Measurements from ENCODE around the gene KRT32. TPM values are rescaled to one million over a fixed set of nuclear protein-coding genes. Genes with fewer than 3 reads are reported as not detected.
"Not testable (repeated sequence)": the region's sequence is repeated elsewhere in the genome, so short reads cannot be mapped to it uniquely, and the experiment has no call there.

The KRT32 gene
- total RNA-seq, 1 donor from 2014 or later, result 0.22 TPM

GRCh38 chr17:41437254-41437653 is 29.9 kb downstream of the KRT32 start:
- no peak for DNase-seq
- Histone ChIP-seq H3K36me3 (no peaks in the 10 kb centered on the region), H3K4me1 (peaks cover 10% of the 10 kb centered on the region), H3K27me3 (ENCODE audit: low read depth) (peaks cover 80% of the 10 kb centered on the region), H3K4me3 (no peak overlapping the region), H3K27ac (replicated peaks) (no peak overlapping the region), H3K9me3 (replicated peaks) (no peaks in the 10 kb centered on the region)
- no peak for TF ChIP-seq CTCF (IDR thresholded peaks at IDR 0.05; ENCODE audit: borderline replicate concordance)
- intact Hi-C loops (cut with micrococcal nuclease), result no loop called here

GRCh38 chr17:41434415-41434814 is 32.8 kb downstream of the KRT32 start:
- intact Hi-C loops (cut with micrococcal nuclease), result no loop called here
- Histone ChIP-seq H3K4me1 (peaks cover 10% of the 10 kb centered on the region), H3K27ac (replicated peaks) (no peak overlapping the region), H3K9me3 (replicated peaks) (no peaks in the 10 kb centered on the region), H3K36me3 (no peaks in the 10 kb centered on the region), H3K27me3 (ENCODE audit: low read depth) (peaks cover 80% of the 10 kb centered on the region), H3K4me3 (no peak overlapping the region)
- DNase-seq, result no peak
- no peak for TF ChIP-seq CTCF (IDR thresholded peaks at IDR 0.05; ENCODE audit: borderline replicate concordance)

GRCh38 chr17:41434005-41434404 is 33.2 kb downstream of the KRT32 start:
- DNase-seq, result no peak
- Histone ChIP-seq H3K4me1 (peaks cover 10% of the 10 kb centered on the region), H3K27me3 (ENCODE audit: low read depth) (peaks cover 80% of the 10 kb centered on the region), H3K27ac (replicated peaks) (no peak overlapping the region), H3K9me3 (replicated peaks) (no peaks in the 10 kb centered on the region), H3K36me3 (no peaks in the 10 kb centered on the region), H3K4me3 (no peak overlapping the region)
- TF ChIP-seq CTCF (IDR thresholded peaks at IDR 0.05; ENCODE audit: borderline replicate concordance), result no peak
- intact Hi-C loops (cut with micrococcal nuclease), result no loop called here

GRCh38 chr17:41433586-41433985 is 33.6 kb downstream of the KRT32 start:
- intact Hi-C loops (cut with micrococcal nuclease), result no loop called here
- no peak for DNase-seq
- no peak overlapping the region for H3K27ac ChIP-seq (replicated peaks)
- no peaks in the 10 kb centered on the region for H3K9me3 ChIP-seq (replicated peaks)
- peaks cover 80% of the 10 kb centered on the region for H3K27me3 ChIP-seq (ENCODE audit: low read depth)
- no peak overlapping the region for H3K4me3 ChIP-seq
- H3K4me1 ChIP-seq, result peaks cover 10% of the 10 kb centered on the region
- TF ChIP-seq CTCF (IDR thresholded peaks at IDR 0.05; ENCODE audit: borderline replicate concordance), result no peak
- no peaks in the 10 kb centered on the region for H3K36me3 ChIP-seq

- H3K4me3 ChIP-seq; H3K4me1 ChIP-seq; DNase-seq; H3K27ac ChIP-seq (replicated peaks); H3K9me3 ChIP-seq (replicated peaks); intact Hi-C loops (cut with micrococcal nuclease); H3K36me3 ChIP-seq: not testable (repeated sequence)
- peaks cover 75% of the 10 kb centered on the region for H3K27me3 ChIP-seq (ENCODE audit: low read depth)
Measured at GRCh38 chr17:41430376-41430775, 36.8 kb downstream of the KRT32 start.

- Histone ChIP-seq H3K27me3 (ENCODE audit: low read depth) (peaks cover 79% of the 10 kb centered on the region), H3K4me3 (no peak overlapping the region), H3K9me3 (replicated peaks) (no peaks in the 10 kb centered on the region), H3K4me1 (peaks cover 7% of the 10 kb centered on the region), H3K36me3 (no peaks in the 10 kb centered on the region), H3K27ac (replicated peaks) (no peak overlapping the region)
- TF ChIP-seq CTCF (IDR thresholded peaks at IDR 0.05; ENCODE audit: borderline replicate concordance), result no peak
- intact Hi-C loops (cut with micrococcal nuclease), result no loop called here
- DNase-seq, result no peak
Measured at GRCh38 chr17:41429667-41430066, 37.5 kb downstream of the KRT32 start.
